ENCODE measurements around the gene DPP9. TPM values are rescaled to one million over a fixed set of nuclear protein-coding genes. Genes with fewer than 3 reads are reported as not detected.
A peak's percentile ranks its signal among the peaks of the same experiment; 100 is the strongest.

DPP9 gene
- total and polyA plus RNA-seq, 2 of the 13 experiments (the other 11 are each of a cell fraction or from before 2014, with no cell fraction given) = 8.4 to 25.8 TPM

- TF ChIP-seq ZNF563 (CRISPR knock-in tag; IDR thresholded peaks at IDR 0.05) = peak; percentile 78
- TF ChIP-seq SRF (IDR thresholded peaks at IDR 0.05; ENCODE audit: low read depth, low read length) = no peak
These were observed at the start of gene DPP9 (continued) for GRCh38 chr19:4723595-4724514.

DNA sequence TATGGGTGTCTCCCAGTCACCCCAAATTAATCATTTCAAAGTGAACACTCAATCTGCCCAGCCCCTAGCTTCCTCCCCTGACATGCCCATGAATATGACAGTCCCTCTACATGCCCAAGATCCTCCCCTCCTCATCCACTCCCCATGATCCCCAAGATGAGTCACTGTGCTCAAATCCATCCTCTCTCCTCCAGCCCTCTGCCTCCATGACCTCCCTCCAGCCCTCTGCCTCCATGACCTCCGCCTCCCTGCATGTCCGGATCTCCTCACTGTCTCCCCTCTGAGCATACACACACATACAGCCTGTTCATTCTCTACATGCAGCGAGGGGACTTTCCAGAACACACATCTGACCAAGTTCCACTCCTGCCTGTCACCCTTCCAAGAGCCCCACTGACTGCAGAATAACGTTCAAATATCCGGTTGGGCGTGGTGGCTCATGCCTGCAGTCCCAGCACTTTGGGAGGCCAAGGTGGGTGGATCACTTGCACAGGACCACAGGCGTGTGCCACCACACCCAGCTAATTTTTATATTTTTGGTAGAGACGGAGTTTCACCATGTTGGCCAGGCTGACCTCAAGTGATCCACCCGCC is 49.5 kb upstream of the DPP9 start:
- CTCF ChIA-PET (ENCODE audit: low intra/inter-chr PET ratio, low total read pairs) = no interaction called here
- in situ Hi-C loops (cut with HindIII; ENCODE audit: extremely low pct_ligation_motif_present, low pct_unique_long_range_greater_than_20kb) = no loop called here
- intact Hi-C loops (cut with micrococcal nuclease; ENCODE audit: unreplicated experiment) = no loop called here
- no peak overlapping the region for H3K27ac ChIP-seq (ENCODE audit: extremely low read length, insufficient read depth, low read length)
- ATAC-seq (no peak), FAIRE-seq (no peak), DNase-seq (ENCODE audit: low spot score) (no peak)
- H3K79me2 ChIP-seq (ENCODE audit: insufficient read depth, low read length) = no peaks in the 10 kb centered on the region
- WGBS (ENCODE audit: low lambda C conversion rate) = 18% methylated on average over 9 of the region's 9 CpGs
- no peaks in the 10 kb centered on the region for H3K4me1 ChIP-seq (ENCODE audit: insufficient read depth, low read length)
- BruUV-seq (replicated peaks) = no TSS peak
- no peak overlapping the region for H3K4me3 ChIP-seq (replicated peaks in 1 of 3; ENCODE audit: insufficient read depth in 1 of 3, low read depth in 2 of 3, low read length in 3 of 3)
- no peaks in the 10 kb centered on the region for H3K36me3 ChIP-seq (replicated peaks in 1 of 2; ENCODE audit: control insufficient read depth in 1 of 2, insufficient read depth in 2 of 2, low read length in 2 of 2)
- H2AFZ ChIP-seq (ENCODE audit: low read length) = no peak overlapping the region
- H3K4me2 ChIP-seq (ENCODE audit: low read depth, low read length) = no peak overlapping the region
- POLR2A ChIA-PET = no interaction called here
- no peak overlapping the region for H3K9ac ChIP-seq (ENCODE audit: insufficient read depth, low read depth, low read length)
- H3K9me3 ChIP-seq (ENCODE audit: low read length) = no peaks in the 10 kb centered on the region
- H4K20me1 ChIP-seq (ENCODE audit: insufficient read depth, low read length) = peaks cover 6% of the 10 kb centered on the region
- peaks cover 0 to 11% of the 10 kb centered on the region in 2 experiments; a peak in 2 of 5 replicates for H3K27me3 ChIP-seq (ENCODE audit: control insufficient read depth in 1 of 2, insufficient read depth in 2 of 2, low read length in 2 of 2)
- no peak for TF ChIP-seq ZNF44 (CRISPR knock-in tag; IDR thresholded peaks at IDR 0.05)
- TF ChIP-seq ZNF432 (CRISPR knock-in tag; IDR thresholded peaks at IDR 0.05; ENCODE audit: borderline replicate concordance) = no peak
- TF ChIP-seq FLYWCH1 (CRISPR knock-in tag; IDR thresholded peaks at IDR 0.05) = no peak
- no peak for TF ChIP-seq PCBP1 (IDR thresholded peaks at IDR 0.05; ENCODE audit: borderline replicate concordance, low read depth, low read length)
- TF ChIP-seq ZBTB46 (CRISPR knock-in tag; IDR thresholded peaks at IDR 0.05; ENCODE audit: borderline replicate concordance) = no peak
- no peak for TF ChIP-seq SOX5 (CRISPR knock-in tag; IDR thresholded peaks at IDR 0.05; ENCODE audit: borderline replicate concordance)
- no peak for TF ChIP-seq ZNF674 (CRISPR knock-in tag; IDR thresholded peaks at IDR 0.05; ENCODE audit: low read depth)
- no peak for TF ChIP-seq KLF12 (CRISPR knock-in tag; IDR thresholded peaks at IDR 0.05; ENCODE audit: borderline replicate concordance)
- TF ChIP-seq, protein P1, sequence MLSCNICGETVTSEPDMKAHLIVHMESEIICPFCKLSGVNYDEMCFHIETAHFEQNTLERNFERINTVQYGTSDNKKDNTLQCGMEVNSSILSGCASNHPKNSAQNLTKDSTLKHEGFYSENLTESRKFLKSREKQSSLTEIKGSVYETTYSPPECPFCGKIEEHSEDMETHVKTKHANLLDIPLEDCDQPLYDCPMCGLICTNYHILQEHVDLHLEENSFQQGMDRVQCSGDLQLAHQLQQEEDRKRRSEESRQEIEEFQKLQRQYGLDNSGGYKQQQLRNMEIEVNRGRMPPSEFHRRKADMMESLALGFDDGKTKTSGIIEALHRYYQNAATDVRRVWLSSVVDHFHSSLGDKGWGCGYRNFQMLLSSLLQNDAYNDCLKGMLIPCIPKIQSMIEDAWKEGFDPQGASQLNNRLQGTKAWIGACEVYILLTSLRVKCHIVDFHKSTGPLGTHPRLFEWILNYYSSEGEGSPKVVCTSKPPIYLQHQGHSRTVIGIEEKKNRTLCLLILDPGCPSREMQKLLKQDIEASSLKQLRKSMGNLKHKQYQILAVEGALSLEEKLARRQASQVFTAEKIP (CRISPR knock-in tag; IDR thresholded peaks at IDR 0.05; ENCODE audit: borderline replicate concordance) = no peak
- no peak for TF ChIP-seq ZFAT (CRISPR knock-in tag; conservative IDR thresholded peaks at IDR 0.05)
- TF ChIP-seq SP2 (CRISPR knock-in tag; IDR thresholded peaks at IDR 0.05) = no peak
- TF ChIP-seq, protein P2, sequence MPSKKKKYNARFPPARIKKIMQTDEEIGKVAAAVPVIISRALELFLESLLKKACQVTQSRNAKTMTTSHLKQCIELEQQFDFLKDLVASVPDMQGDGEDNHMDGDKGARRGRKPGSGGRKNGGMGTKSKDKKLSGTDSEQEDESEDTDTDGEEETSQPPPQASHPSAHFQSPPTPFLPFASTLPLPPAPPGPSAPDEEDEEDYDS (CRISPR knock-in tag; IDR thresholded peaks at IDR 0.05) = no peak
- TF ChIP-seq ZNF839 (CRISPR knock-in tag; IDR thresholded peaks at IDR 0.05; ENCODE audit: borderline replicate concordance) = no peak
- TF ChIP-seq ZNF333 (CRISPR knock-in tag; IDR thresholded peaks at IDR 0.05; ENCODE audit: borderline replicate concordance) = no peak
- no peak for TF ChIP-seq PRPF4 (IDR thresholded peaks at IDR 0.05; ENCODE audit: low read depth, low read length, poor library complexity, severe bottlenecking)
